KOPT-K1 (cell line): ENCODE measurements around the gene KCNQ1.

ENCODE experiments used
- H3K27ac ChIP-seq: fragments of 200-600 bp; sonication (generic); 2 replicates; pipeline ENCODE4 v1.5.1; 2016; ENCODE audit warnings: antibody characterized with exemption, mild to moderate bottlenecking, low read depth, low read length; ENCODE audit not compliant: poor library complexity, severe bottlenecking
- H3K36me3 ChIP-seq: fragments of 200-600 bp; sonication (generic); 2 replicates; pipeline ENCODE4 v1.5.1; 2017; ENCODE audit warnings: antibody characterized with exemption, mild to moderate bottlenecking, low read length, moderate library complexity; ENCODE audit not compliant: insufficient read depth
- H3K9me3 ChIP-seq: fragments of 200-600 bp; sonication (generic); 2 replicates; pipeline ENCODE4 v1.5.1; 2017; ENCODE audit warnings: antibody characterized with exemption, low read length, mild to moderate bottlenecking; ENCODE audit not compliant: insufficient read depth, poor library complexity, severe bottlenecking

KCNQ1 gene

DNA sequence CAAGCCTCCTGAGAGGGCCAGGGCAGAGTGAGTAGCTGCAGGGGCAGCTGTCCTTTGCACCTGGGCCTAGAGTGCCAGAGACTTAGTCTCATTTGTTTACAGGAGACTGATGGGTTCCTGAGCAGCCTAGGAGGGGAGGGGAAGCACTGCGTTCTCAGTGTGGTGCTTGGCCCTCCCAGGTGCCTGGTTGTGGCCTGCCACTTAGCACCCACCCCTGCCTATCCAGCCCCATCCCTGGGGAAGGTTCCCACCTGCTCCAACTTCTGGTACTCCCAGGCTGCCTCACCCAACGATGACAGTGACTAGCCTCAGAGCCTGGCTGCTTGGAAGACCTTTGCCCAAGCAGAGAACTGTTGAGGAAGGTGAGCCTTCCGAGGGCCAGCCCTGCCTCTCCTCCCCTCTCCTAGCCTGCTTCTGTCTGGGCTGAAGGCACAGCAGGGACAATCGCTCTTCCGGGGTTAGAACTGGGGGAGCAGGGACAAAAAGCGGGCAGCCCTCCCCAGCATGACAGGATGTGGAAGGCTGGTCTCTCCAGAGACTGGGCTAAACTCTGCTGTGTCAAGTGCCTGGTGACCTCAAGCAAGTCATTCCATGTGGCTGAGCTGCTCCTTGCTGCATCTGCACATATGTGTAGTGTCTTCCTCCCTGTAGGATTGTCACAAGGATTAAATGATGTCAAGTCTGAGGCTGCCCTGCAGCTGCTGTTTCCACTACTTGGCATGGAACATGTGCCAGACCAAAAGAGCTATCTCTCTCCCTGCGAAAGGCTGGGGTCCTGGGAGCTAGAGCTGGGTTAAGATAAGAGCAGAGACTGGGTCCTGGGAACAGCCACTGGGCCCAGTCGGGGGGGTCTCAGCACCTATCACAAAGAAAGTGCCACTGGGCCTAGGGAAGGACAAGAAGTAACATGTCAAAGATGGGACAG is 245.1 kb downstream of the KCNQ1 start:
- Histone ChIP-seq H3K27ac (no peak overlapping the region), H3K36me3 (no peaks in the 10 kb centered on the region)

DNA sequence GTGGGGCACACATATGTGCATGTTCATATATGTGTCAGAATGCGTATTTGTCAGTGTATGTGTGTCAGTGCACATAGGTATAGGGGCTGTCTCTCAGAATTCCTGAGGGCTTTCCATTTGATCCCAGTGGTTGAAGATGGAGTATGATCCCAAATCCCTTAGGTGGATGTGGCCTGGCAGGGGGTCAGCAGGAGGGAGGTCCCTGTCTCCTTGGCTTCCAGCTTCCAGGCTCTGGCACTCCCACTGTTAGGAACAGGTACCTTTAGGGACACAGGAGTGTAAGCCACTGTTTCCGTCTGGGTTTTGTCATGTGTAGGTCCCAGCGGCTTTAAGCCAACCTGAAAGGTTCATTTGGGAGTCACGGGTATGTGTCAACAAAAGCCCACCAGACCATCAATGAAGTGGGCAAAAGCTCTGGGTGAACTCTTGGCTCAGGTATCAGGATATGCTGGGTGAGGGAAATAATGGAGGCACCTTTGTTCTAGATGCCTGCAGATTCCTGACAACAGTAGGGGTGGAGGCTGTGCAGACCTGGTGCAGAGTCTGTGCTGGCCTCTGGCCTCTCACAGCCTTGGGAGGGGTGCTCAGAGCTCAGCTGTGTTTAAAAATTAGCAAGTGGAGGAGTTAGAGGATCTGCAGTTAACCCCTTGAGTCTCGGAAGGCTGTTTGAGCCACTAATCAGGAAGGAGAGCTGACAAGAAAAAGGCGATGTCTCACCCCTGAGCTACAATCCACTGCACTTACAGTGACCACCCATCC is 246.0 kb downstream of the KCNQ1 start:
- H3K36me3 ChIP-seq: no peaks in the 10 kb centered on the region
- H3K27ac ChIP-seq: no peak overlapping the region
- H3K9me3 ChIP-seq: no peaks in the 10 kb centered on the region

More for the DNA sequence above, 245.1 kb downstream of the KCNQ1 start:
- no peaks in the 10 kb centered on the region for H3K9me3 ChIP-seq

DNA sequence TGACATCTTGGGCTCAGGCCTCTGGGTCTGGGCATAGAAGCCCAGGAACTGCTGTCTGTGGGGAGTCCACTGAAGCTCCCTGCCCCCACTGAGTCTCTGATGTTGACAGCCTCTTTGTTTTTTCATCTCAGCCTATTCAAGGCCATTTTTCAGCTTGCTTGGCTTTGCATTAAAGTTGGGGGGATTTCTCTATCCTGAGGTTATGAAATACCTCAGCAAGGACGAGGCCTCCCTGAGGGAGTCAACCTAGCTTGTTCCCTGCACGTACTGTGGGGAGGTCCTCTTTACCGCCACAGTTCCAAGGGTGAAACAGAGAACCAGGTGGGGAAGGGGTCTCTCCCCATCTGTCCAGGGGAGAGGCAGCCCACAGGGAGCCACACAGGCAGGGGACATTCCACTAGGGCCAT is 246.6 kb downstream of the KCNQ1 start:
- Histone ChIP-seq H3K27ac (no peak overlapping the region), H3K36me3 (no peaks in the 10 kb centered on the region), H3K9me3 (no peaks in the 10 kb centered on the region)

DNA sequence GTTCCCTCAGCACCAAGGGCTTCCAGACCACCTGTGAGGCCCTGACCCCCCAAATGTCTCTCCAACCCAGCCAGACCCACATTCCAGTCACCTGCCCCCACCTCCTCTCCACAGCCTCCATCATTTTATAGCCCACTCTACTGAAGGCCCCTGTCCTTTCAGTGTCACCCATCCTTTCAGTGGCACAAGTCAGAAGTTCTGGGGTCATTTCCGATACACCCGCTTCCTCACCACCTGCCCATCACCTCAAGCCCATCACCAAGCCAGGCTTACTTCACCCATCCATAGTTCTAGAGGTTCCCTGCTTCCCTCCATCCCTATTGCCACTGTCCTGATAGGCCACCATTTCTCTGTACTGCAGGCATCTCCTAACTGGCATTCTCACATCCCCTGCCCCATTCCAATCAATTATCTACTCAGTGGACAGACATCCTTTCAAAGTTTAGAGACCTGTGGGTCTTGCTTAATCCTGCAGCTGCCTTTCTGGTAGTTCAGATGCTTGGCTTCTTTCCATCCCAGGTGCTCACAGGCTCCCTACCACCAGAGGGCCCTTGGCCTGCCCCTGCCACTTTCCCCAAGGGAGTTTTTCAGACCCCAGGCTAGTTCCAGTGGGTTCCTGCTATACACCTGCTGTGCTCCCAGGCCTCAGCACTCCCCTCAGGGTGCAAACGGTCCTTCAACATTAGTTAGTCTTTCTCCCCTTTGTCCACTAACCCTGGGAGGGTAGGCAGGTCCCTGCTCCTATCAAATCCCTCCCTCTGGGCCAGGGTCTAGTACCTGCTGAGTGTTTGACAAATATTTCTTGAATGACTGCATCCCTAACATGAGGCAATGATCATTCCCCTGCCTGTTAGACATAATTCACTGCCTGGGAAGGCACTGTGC is 247.4 kb downstream of the KCNQ1 start:
- Histone ChIP-seq H3K9me3 (no peaks in the 10 kb centered on the region), H3K27ac (no peak overlapping the region), H3K36me3 (no peaks in the 10 kb centered on the region)

DNA sequence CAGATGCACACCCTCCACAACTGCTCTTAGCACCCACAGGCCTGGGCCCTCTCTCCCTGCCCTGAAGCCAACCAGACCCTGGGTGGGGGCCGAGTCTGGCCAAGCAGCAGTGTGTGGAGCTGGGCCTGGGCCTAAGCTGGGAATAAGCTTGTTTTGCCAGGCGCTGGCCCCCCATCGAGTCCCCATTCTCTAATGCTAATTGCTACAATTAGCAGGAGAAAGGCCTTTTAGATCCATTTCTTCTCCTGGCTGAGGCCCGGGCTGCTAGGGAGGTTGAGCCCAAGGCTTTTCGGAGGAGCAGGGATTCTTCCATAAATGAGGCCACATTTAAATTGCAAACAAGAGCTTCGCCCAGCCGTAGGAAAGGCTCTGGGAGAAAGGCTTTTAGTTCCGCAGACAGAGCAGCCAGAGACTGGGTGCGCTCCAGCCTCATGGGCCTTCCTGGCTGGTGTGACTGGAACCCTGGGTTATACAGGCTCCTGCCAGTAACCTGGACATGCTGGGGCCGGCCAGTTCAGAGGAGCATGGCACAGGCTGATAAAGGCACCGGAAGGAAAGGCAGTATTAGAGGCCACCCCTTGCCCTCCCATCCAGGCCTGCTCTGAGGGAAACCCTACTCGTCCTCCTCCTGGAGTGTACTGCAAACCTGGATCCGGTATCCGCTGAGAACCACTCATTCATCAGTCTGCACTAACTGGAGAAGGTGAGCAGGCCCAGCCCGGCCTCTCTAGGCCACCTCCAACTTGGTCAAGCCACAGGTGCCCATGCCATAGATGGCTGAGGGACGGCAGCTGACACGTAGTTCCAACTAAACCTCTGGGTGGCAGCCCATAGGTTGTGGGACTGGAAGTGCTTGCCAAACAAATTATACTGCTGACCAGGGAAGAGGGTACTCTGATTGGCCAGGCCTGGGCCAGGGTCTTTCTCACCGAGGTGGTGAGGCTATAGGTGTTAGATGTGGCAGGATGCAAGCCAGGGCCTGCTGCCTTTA is 248.8 kb downstream of the KCNQ1 start:
- Histone ChIP-seq H3K36me3 (no peaks in the 10 kb centered on the region), H3K9me3 (no peaks in the 10 kb centered on the region), H3K27ac (no peak overlapping the region)

DNA sequence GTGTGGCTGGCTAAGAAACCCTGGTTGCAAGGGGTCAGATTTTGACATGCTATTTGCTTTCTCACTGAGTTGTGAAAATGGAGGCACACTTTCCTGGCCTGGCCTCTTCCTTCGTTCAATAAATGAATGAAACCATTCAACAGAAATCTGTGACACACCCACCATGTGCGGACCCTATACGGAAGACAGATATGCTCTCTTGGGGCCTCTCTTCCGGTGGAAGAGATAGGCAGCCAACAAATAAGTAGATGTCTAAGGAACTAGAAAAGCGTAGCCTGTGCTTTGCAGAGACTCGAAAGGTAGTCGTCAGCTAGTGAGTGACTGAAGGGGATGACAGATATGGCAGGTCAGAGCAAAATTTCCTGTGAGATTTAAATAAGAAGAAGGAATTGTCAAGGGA is 249.7 kb downstream of the KCNQ1 start:
- peaks cover 6% of the 10 kb centered on the region for H3K9me3 ChIP-seq
- no peak overlapping the region for H3K27ac ChIP-seq
- H3K36me3 ChIP-seq: no peaks in the 10 kb centered on the region

DNA sequence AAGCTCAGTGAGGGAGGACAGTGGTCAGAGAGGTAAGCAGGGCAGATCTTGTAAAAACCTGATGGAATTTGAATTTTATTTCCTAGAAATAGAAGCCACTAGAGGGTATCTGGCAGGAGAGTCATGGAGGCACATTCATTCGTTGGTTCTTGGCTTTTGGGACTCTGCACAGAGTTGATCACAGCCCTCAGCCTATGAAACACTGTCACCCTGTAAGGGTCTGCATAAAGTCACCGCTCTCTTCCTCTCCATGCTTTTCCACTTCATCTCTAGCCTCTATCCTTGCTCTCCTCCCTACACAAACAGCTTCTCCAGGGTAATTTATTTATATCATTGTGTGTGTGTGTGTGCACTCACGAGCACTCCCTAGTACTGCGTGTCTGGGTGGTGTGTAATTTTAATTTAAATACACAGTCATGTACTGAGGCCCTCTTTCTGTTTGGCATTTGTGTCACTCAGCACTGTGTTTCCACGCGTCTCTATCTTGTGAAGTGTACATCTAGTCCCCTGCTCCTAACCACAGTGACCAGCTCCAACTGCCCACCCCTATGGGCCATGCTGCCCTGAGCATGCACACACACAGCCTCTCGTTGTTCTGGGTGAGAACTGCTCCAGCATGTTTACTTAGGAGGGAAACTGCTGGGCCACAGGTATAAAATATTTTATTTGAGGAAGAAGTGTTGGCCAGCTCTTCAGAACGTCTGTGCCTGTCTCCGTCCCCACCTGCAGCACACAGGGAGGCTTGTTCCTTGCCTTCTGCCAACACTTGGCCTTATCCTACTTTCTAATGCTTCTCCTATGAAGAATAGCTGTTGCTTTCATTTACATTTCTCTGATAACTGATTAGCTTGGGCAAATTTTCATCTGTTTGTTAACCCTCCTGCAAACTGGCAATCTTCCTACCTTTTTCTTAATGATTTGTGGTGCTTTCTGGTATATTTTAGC is 250.5 kb downstream of the KCNQ1 start:
- H3K27ac ChIP-seq: no peak overlapping the region
- no peaks in the 10 kb centered on the region for H3K36me3 ChIP-seq
- H3K9me3 ChIP-seq: peaks cover 6% of the 10 kb centered on the region

DNA sequence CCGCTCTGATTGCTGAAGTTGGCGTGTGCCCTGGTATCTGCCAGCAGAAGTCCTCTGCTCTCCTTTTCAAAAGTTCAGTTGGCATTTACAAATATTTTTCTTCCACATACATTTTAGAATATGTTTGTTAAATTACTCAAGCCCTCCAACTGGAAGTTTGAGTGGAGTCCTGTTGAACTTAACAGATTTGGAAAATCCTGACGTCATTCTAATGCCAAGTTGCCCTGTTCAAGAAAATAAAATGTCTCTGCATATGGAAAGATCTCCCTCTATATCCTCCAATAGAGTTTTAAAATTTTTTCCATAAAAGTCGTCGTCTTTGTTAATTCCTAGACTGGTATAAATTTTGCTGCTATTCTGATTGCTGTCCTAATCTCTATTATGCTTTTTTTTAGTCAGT is 251.6 kb downstream of the KCNQ1 start:
- Histone ChIP-seq H3K9me3 (peaks cover 6% of the 10 kb centered on the region), H3K27ac (no peak overlapping the region), H3K36me3 (no peaks in the 10 kb centered on the region)

DNA sequence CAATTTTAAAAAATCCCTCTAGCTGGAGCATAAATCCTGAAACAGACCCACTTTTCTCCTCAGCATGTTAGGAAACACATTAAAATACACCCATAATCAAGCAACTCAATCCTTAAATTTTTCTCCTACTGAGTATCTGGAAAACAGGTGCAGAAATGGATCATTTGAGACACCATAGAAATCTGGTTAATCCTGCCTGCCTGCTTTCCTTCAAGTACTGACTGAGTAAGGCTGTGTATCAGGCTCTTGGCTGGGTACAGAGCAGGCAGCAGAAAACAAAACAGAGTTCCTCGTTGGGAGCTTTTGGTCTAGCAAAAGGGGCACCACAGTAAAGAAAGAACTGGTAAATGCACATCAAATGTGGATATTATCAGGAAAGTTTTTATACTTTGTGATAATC is 253.1 kb downstream of the KCNQ1 start:
- Histone ChIP-seq H3K27ac (no peak overlapping the region), H3K36me3 (no peaks in the 10 kb centered on the region), H3K9me3 (peaks cover 6% of the 10 kb centered on the region)

DNA sequence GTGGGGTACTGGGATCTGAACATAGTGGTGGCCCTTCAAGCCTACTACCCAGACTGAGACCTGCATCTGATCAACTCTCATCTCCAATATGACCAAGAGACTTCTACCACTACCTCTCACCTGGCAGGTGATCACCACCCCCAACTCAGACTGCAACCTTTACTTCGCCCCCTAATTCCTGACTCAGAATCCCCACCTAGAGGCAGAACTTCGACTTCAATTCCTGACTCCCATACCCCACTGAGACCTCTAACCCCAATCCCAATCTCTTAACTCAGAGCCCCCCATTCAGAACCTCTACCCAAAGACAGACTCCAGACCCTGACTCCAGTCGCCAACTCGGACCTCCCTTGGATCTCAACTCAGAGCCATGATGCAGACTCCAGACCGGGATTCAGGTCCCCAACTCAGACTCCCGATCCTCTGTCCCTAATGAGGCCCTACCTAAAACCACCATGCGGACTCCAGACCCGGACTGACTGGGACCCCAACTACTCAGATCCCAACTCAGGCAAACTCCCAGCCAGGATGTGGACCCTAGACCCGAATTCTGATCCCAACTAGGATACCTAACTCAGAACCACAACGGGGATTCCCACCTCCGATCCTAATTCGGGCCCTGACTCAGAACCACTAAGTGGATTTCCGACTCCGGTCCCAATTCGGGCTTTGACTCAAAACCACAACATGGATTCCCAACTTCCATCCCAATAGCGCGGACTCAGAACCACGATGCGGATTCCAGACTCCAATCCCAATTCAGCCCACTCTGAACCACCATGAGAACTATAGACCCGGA is 253.8 kb downstream of the KCNQ1 start:
- Histone ChIP-seq H3K27ac (no peak overlapping the region), H3K36me3 (no peaks in the 10 kb centered on the region), H3K9me3 (peaks cover 6% of the 10 kb centered on the region)

DNA sequence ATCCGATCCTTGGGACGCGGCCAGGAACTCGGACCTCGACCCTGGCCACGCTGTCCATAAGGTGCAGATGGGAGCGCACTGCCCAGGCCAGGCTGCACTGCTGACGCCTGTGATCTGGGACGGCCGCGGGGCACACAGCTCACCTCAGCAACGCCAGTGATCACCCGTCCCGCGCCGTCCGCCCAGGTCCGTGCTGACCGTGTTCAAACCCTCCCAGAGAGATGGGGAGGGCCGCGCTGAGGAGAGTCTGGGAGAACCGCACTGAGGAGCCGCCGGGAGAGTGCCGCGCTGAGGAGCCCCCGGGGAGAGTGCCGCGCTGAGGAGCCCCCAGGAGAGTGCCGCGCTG is 254.3 kb downstream of the KCNQ1 start:
- Histone ChIP-seq H3K27ac (no peak overlapping the region), H3K9me3 (peaks cover 6% of the 10 kb centered on the region), H3K36me3 (no peaks in the 10 kb centered on the region)

DNA sequence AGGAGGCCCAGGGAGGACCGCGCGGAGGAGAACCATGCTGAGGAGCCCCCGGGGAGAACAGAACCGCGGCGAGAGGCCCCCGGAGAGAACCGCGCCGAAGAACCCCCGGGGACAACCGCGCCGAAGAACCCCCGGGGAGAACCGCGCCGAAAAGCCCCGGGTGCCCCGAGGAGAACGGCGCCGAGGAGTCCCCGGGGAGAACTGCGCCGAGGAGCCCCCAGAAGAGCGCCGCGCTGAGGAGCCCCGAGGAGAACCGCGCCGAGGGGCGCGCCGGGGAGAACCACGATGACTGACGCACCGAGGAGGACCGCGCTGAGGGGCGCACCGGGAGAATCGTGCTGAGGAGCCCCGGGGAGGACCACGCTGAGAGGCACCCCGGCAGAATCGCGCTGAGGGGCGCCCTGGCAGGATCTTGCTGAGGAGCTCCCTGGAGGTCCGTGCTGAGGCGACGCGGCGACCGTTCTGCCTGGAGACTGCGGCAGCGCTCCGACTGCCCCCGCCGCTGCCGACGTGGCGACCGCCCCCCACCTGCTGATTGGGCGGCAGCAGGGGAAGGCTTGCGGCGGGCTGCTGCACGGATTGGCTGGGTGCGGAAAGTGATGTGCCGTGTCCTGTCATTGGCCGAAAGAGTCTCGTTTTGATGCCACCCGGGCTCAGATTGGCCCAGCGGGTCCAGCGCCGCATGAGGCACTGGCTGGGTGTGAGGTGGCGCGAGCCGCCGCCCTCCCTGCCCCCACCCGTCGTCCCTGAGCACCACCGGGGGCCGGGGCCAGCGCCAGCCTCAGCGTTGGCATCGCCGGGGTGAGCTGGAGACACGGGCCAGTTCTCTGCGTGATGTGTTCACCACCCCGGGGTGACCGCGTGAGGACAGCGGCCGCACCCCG is 255.0 kb downstream of the KCNQ1 start, which contains the start of gene KCNQ1OT1:
Gene KCNQ1OT1 (minus strand): TSS at position 464 of the 884 bp plus-strand sequence.
- peak within 1 kb of the TSS; percentile 57 for H3K27ac ChIP-seq
- H3K36me3 ChIP-seq: no peaks in the 10 kb centered on the region

More for the DNA sequence above, 255.0 kb downstream of the KCNQ1 start, which contains the start of gene KCNQ1OT1:
- peaks cover 6% of the 10 kb centered on the region for H3K9me3 ChIP-seq
